Omental fat pad (tissue), 4 donors: ENCODE results near the gene TMEM72. TPM values are rescaled to one million over a fixed set of nuclear protein-coding genes. Genes with fewer than 3 reads are reported as not detected.
"Not testable (repeated sequence)": the region's sequence is repeated elsewhere in the genome, so short reads cannot be mapped to it uniquely, and the experiment has no call there.

Source experiments
- ATAC-seq: fragments of 150-250 bp; one replicate; pipeline ENCODE4 v1.9.1; 2016; ENCODE audit warnings: mild to moderate bottlenecking, moderate library complexity; ENCODE audit not compliant: low FRiP score
- DNase-seq: peaks from one replicate; pipeline ENCODE4 v3.0.0-alpha.2; 2019; ENCODE audit warnings: low spot score
- total RNA-seq, 4 donors: library from RNA; depleted of rRNA; stranded (reverse); fragments of >200 nt; gene quantifications; one replicate each; pipeline ENCODE4 v1.1.0, GENCODE V29; 2016
- TF ChIP-seq, protein P1 (sequence below), 3 donors: fragments of 450-650 bp; IDR thresholded peaks; one replicate each; pipeline ENCODE4 v1.5.1; 2016 to 2017; ENCODE audit warnings: antibody characterized with exemption in 3 of 3, mild to moderate bottlenecking in 3 of 3, moderate library complexity in 2 of 3

The TMEM72 gene
- total RNA-seq, 4 donors from 2014 or later, result not detected

GRCh38 chr10:44865289-44865671, 45.9 kb upstream of the TMEM72 start:
- ATAC-seq (no peak), DNase-seq (no peak)
- TF ChIP-seq, protein P1, sequence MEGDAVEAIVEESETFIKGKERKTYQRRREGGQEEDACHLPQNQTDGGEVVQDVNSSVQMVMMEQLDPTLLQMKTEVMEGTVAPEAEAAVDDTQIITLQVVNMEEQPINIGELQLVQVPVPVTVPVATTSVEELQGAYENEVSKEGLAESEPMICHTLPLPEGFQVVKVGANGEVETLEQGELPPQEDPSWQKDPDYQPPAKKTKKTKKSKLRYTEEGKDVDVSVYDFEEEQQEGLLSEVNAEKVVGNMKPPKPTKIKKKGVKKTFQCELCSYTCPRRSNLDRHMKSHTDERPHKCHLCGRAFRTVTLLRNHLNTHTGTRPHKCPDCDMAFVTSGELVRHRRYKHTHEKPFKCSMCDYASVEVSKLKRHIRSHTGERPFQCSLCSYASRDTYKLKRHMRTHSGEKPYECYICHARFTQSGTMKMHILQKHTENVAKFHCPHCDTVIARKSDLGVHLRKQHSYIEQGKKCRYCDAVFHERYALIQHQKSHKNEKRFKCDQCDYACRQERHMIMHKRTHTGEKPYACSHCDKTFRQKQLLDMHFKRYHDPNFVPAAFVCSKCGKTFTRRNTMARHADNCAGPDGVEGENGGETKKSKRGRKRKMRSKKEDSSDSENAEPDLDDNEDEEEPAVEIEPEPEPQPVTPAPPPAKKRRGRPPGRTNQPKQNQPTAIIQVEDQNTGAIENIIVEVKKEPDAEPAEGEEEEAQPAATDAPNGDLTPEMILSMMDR (IDR thresholded peaks at IDR 0.05), result no peak

DNA sequence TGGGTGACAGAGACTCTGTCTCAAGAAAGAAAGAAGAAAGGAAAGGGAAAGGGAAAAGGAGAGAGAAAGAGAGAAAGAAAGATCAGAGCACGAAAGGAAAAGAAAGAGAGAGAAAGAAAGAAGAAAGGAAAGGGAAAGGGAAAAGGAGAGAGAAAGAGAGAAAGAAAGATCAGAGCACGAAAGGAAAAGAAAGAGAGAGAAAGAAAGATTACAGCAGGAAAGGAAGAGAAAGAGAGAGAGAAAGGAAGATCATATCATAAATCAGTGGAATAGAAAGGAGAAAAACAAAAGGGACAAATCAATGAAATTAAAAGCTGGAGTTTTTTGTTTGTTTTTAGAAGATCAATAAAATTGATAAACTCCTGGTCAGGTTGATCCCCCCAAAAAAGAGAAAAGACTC, 44.8 kb upstream of the TMEM72 start:
- ATAC-seq, DNase-seq: not testable (repeated sequence)

- TF ChIP-seq, protein P1 (IDR thresholded peaks at IDR 0.05), result no peak
- ATAC-seq, result no peak
- no peak for DNase-seq
Measured at GRCh38 chr10:44870031-44870430, 41.1 kb upstream of the TMEM72 start.

DNA sequence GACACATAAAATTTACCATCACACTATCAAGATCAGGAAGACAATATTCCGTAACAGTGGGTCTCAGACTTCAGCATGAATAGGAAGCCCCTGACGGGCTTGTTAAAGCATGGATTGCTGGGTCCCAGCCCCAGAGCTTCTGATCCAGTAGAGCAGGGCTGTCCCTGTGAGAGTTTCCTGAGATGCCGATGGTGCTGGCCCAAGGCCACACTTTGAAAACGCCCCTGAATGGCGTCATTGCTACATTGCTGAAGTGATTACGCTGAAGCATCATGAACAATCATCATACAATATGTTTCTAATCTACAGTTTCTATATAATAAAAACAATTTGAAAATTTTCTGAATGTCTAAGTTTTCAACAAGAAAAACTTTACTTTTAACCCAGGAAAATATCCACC, 38.0 kb upstream of the TMEM72 start:
- TF ChIP-seq, protein P1 (IDR thresholded peaks at IDR 0.05), result no peak
- no peak for ATAC-seq
- DNase-seq, result no peak

DNA sequence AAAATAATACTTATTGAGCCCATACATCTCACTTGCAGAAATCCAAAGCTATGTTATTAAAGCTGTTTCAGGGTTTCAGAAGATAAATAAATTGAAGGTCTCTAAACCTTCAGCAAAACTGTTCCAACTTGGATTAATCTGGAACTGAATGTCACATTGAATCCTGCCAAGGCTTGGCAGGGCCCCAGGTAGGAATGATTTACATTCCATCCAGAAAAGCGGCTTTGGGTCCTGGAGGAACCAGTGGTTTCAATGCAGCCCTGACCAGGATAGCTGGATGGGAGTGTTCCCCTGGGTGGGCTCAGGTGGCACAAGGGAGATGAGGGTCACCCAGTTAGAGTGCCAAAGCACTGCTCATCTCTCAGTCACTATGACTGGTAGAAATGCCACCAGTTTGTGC, 37.0 kb upstream of the TMEM72 start:
- TF ChIP-seq, protein P1 (IDR thresholded peaks at IDR 0.05), result no peak
- DNase-seq (no peak), ATAC-seq (no peak)

DNA sequence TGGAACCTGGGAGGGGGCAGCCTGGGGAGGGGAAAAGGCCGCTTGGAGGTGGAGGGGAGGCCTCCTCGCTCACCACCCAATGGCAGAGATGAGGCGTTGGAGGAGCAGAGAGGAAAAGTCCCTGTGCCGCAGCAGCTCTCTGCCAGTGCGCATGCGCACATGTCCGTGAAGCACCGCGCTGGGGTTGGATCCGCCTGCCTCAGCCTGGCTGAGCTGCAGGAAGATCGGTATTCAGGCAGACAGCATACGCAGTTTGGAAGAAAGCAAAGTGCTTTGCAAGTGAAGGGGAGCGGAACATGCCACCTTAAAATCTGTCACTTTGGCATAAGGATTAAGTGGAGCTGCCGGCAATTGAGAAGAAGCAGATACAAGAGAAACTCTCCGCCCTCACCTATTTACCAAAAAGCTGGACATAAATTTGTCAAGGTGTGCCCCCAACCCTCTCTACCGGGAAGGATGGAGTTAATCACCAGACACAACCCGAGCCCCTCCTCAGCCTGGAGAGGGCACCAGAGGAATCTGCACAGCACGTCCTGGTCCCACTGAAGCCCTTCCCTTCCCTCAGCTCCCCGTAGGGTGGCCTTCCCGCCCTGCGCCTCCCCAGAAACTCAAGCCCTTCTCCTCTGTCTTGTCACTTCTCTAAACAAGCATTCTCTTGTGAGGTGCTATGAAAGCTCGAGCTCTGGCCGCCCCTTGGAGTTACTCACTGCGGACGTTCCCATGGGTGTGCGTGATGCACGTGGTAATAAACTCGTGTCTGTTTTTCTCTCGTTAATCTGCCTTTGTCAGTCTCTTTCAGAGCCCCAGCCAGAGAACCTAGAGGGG, 32.2 kb upstream of the TMEM72 start:
- DNase-seq (peak; percentile 42), ATAC-seq (peak; percentile 84)
- TF ChIP-seq, protein P1 (IDR thresholded peaks at IDR 0.05), result no peak

DNA sequence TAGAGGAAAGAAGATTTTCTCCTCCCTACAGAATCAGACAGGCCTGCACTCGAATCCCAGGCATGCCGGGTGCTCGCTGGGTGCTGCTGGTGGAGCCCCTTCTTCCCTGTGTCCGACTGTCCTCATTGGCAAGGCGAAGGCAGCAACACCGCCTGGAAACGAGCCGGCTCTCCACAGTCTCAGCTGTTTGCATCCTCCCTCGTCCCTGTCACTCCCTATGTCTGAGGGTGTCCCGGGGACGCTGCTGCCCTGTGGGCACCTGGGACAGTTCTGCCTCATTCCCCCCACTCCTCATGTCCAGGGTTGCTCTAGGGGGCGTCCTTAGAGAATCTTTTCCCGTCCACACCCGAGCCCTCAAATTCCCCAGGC, 31.6 kb upstream of the TMEM72 start:
- DNase-seq, result no peak
- ATAC-seq, result peak; percentile 33
- TF ChIP-seq, protein P1 (IDR thresholded peaks at IDR 0.05), result no peak
